ENCODE data around the gene VSTM1. TPM values are rescaled to one million over a fixed set of nuclear protein-coding genes. Genes with fewer than 3 reads are reported as not detected.

VSTM1 gene
- total RNA-seq, 1 experiment from 2014 or later: not detected

DNA sequence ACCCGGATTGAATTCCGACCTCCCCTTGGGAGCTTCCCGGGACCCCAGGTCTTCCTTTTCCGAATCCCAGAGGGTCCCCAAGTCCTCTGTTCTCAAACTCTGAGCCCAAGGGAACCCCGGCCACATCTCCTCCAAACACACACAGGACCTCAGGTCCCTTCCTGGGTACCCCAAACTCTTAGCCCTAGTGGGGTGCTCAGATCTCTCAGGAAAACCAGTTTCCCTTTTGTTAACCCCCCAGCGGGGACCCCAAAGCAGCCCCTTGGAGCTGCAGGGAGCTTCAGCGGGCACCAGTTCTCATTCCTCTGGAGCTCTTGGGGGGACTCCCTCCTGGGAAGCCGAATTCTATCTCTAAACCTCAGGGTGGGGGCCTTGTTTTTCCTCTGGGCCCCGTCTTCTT, 71.5 kb downstream of the VSTM1 start:
- POLR2A ChIA-PET: no interaction called here
- Mint-ChIP-seq H3K27me3 (ENCODE audit: low read depth) (peaks cover 55% of the 10 kb centered on the region), H3K27ac (no peak overlapping the region), H3K4me1 (peaks cover 16% of the 10 kb centered on the region), H3K36me3 (no peaks in the 10 kb centered on the region), H3K9me3 (no peaks in the 10 kb centered on the region), H3K4me3 (peak overlapping the region; percentile 68)
- CTCF ChIA-PET: interaction anchor here (1.0 to 2.7 kb wide), 5 partner anchors 11 to 50 kb away, joined by 3 to 13 read pairs (median 6); no protein-coding TSS in a partner anchor
- DNase-seq (ENCODE audit: low spot score) (no peak), ATAC-seq (no peak)
- TF ChIP-seq ELF4 (CRISPR knock-in tag; IDR thresholded peaks at IDR 0.05; ENCODE audit: low read depth) (no peak), ZNF121 (CRISPR knock-in tag; IDR thresholded peaks at IDR 0.05) (no peak), FOXP1 (CRISPR knock-in tag; IDR thresholded peaks at IDR 0.05; ENCODE audit: borderline replicate concordance) (no peak), RELA (CRISPR knock-in tag; IDR thresholded peaks at IDR 0.05; ENCODE audit: borderline replicate concordance) (no peak), SMAD3 (CRISPR knock-in tag; IDR thresholded peaks at IDR 0.05; ENCODE audit: borderline replicate concordance) (no peak), ZNF671 (CRISPR knock-in tag; IDR thresholded peaks at IDR 0.05) (no peak), JAZF1 (CRISPR knock-in tag; IDR thresholded peaks at IDR 0.05) (no peak)
- TF ChIP-seq, protein P1, sequence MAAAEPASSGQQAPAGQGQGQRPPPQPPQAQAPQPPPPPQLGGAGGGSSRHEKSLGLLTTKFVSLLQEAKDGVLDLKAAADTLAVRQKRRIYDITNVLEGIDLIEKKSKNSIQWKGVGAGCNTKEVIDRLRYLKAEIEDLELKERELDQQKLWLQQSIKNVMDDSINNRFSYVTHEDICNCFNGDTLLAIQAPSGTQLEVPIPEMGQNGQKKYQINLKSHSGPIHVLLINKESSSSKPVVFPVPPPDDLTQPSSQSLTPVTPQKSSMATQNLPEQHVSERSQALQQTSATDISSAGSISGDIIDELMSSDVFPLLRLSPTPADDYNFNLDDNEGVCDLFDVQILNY (CRISPR knock-in tag; IDR thresholded peaks at IDR 0.05): no peak
- TF ChIP-seq, protein P2, sequence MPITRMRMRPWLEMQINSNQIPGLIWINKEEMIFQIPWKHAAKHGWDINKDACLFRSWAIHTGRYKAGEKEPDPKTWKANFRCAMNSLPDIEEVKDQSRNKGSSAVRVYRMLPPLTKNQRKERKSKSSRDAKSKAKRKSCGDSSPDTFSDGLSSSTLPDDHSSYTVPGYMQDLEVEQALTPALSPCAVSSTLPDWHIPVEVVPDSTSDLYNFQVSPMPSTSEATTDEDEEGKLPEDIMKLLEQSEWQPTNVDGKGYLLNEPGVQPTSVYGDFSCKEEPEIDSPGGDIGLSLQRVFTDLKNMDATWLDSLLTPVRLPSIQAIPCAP (CRISPR knock-in tag; IDR thresholded peaks at IDR 0.05): no peak
- TF ChIP-seq, protein P3, sequence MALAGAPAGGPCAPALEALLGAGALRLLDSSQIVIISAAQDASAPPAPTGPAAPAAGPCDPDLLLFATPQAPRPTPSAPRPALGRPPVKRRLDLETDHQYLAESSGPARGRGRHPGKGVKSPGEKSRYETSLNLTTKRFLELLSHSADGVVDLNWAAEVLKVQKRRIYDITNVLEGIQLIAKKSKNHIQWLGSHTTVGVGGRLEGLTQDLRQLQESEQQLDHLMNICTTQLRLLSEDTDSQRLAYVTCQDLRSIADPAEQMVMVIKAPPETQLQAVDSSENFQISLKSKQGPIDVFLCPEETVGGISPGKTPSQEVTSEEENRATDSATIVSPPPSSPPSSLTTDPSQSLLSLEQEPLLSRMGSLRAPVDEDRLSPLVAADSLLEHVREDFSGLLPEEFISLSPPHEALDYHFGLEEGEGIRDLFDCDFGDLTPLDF (CRISPR knock-in tag; IDR thresholded peaks at IDR 0.05): no peak
- TF ChIP-seq, protein P4, sequence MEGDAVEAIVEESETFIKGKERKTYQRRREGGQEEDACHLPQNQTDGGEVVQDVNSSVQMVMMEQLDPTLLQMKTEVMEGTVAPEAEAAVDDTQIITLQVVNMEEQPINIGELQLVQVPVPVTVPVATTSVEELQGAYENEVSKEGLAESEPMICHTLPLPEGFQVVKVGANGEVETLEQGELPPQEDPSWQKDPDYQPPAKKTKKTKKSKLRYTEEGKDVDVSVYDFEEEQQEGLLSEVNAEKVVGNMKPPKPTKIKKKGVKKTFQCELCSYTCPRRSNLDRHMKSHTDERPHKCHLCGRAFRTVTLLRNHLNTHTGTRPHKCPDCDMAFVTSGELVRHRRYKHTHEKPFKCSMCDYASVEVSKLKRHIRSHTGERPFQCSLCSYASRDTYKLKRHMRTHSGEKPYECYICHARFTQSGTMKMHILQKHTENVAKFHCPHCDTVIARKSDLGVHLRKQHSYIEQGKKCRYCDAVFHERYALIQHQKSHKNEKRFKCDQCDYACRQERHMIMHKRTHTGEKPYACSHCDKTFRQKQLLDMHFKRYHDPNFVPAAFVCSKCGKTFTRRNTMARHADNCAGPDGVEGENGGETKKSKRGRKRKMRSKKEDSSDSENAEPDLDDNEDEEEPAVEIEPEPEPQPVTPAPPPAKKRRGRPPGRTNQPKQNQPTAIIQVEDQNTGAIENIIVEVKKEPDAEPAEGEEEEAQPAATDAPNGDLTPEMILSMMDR (IDR thresholded peaks at IDR 0.05): no peak
- TF ChIP-seq, protein P5, sequence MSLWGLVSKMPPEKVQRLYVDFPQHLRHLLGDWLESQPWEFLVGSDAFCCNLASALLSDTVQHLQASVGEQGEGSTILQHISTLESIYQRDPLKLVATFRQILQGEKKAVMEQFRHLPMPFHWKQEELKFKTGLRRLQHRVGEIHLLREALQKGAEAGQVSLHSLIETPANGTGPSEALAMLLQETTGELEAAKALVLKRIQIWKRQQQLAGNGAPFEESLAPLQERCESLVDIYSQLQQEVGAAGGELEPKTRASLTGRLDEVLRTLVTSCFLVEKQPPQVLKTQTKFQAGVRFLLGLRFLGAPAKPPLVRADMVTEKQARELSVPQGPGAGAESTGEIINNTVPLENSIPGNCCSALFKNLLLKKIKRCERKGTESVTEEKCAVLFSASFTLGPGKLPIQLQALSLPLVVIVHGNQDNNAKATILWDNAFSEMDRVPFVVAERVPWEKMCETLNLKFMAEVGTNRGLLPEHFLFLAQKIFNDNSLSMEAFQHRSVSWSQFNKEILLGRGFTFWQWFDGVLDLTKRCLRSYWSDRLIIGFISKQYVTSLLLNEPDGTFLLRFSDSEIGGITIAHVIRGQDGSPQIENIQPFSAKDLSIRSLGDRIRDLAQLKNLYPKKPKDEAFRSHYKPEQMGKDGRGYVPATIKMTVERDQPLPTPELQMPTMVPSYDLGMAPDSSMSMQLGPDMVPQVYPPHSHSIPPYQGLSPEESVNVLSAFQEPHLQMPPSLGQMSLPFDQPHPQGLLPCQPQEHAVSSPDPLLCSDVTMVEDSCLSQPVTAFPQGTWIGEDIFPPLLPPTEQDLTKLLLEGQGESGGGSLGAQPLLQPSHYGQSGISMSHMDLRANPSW (CRISPR knock-in tag; conservative IDR thresholded peaks at IDR 0.05; ENCODE audit: low read depth): no peak

DNA sequence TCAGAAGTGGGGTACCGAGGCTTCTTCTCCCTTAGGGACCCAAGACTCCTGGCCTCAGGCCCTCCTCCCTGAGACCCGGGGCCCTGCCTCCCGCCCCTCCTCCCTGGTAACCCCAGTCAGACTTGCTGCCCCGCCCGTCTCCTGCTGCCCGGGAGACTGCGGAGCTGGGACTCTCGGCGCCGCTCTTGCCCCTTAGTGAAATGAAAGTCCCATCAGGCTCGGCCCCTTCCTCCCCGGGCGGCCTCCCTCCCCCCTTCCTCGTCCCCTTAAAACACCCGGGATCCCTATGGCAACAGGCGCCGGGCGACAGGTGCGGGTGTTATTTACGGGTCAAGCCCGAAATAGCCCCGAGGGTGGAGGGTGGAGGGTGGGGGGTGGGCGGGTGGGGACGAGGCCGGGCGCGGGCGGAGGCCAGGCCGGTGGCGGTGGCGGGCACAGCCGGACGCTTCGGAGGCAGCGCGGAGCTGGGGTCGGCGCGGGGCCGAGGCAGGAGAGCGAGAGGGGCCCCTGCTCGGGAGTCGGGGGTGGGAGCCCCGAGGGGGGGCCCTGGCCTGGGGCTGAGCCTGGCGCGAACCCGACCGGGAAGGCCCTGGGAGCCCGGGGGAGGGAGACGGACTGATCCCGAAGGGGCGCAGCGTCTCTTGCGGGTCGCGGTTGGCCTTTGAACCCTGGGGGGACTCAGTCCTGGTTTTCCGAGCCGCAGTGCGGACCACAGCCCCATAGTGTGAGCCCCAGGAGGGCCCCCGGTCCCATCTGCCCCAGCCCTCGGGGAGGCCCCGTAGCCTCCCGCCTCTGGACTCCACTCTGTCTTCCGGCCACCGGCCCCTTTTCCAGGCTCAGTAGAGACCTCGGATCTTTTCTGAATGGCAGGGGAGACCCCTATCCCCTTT, 72.2 kb downstream of the VSTM1 start, which contains the start of gene CACNG6:
Gene CACNG6, plus strand, starts transcription at position 414 of the 890 bp plus-strand sequence. CDS start 1,241 bp downstream, outside the sequence.
- DNase-seq (ENCODE audit: low spot score) (peak; percentile 69), ATAC-seq (peak; percentile 60)
- POLR2A ChIA-PET: interaction anchor here (0.5 to 1.0 kb wide), 3 partner anchors 11 to 84 kb away, joined by 3 to 4 read pairs (median 3); no protein-coding TSS in a partner anchor
- H3K4me3 Mint-ChIP-seq: peak within 1 kb of the TSS; percentile 68
- H3K9me3 Mint-ChIP-seq: no peaks in the 10 kb centered on the region
- TF ChIP-seq ZNF263 (CRISPR knock-in tag; IDR thresholded peaks at IDR 0.05; ENCODE audit: low read depth): peak; percentile 30; the same call in 1 of the 2 replicates
- 0 out of 2 replicates have a peak, but pooled peaks have one; percentile 25 for TF ChIP-seq SP1 (CRISPR knock-in tag; conservative IDR thresholded peaks at IDR 0.05)
- TF ChIP-seq, protein P6, sequence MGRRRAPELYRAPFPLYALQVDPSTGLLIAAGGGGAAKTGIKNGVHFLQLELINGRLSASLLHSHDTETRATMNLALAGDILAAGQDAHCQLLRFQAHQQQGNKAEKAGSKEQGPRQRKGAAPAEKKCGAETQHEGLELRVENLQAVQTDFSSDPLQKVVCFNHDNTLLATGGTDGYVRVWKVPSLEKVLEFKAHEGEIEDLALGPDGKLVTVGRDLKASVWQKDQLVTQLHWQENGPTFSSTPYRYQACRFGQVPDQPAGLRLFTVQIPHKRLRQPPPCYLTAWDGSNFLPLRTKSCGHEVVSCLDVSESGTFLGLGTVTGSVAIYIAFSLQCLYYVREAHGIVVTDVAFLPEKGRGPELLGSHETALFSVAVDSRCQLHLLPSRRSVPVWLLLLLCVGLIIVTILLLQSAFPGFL (CRISPR knock-in tag; IDR thresholded peaks at IDR 0.05; ENCODE audit: borderline replicate concordance): no peak
- H3K4me1 Mint-ChIP-seq: peaks cover 16% of the 10 kb centered on the region
- H3K27me3 Mint-ChIP-seq (ENCODE audit: low read depth): peaks cover 48% of the 10 kb centered on the region
- no peaks in the 10 kb centered on the region for H3K36me3 Mint-ChIP-seq
- CTCF ChIA-PET: interaction anchor here (0.6 to 2.7 kb wide), 8 partner anchors 11 to 181 kb away, joined by 3 to 13 read pairs (median 4); no protein-coding TSS in a partner anchor
- H3K27ac Mint-ChIP-seq: no peak within 1 kb of the TSS
